Suprapubic skin (tissue), 4 donors: ENCODE data around the gene ARAP2. TPM values are rescaled to one million over a fixed set of nuclear protein-coding genes. Genes with fewer than 3 reads are reported as not detected.

ENCODE experiments used
- DNase-seq, 2 donors: peaks; one replicate each; pipeline ENCODE4 v3.0.0-alpha.2; 2019; ENCODE audit warnings: low spot score in 2 of 2
- H3K27ac ChIP-seq: fragments of 200-600 bp; sonication (generic); one replicate; pipeline ENCODE4 v1.5.1; 2019
- H3K27me3 ChIP-seq: fragments of 200-600 bp; sonication (generic); one replicate; pipeline ENCODE4 v1.5.1; 2019
- H3K36me3 ChIP-seq: fragments of 200-600 bp; sonication (generic); one replicate; pipeline ENCODE4 v1.5.1; 2019
- H3K4me1 ChIP-seq: fragments of 200-600 bp; sonication (generic); one replicate; pipeline ENCODE4 v1.5.1; 2019
- H3K4me3 ChIP-seq: fragments of 200-600 bp; sonication (generic); one replicate; pipeline ENCODE4 v1.5.1; 2019; ENCODE audit warnings: mild to moderate bottlenecking
- H3K9me3 ChIP-seq: fragments of 200-600 bp; sonication (generic); one replicate; pipeline ENCODE4 v1.5.1; 2019
- CTCF ChIP-seq, 2 donors: fragments of 200-600 bp in 1 of 2; fragments of 450-650 bp in 1 of 2; sonication (generic) in 1 of 2; IDR thresholded peaks; one replicate each; pipeline ENCODE4 v1.5.1; 2016 to 2019; ENCODE audit warnings: antibody characterized with exemption in 2 of 2, mild to moderate bottlenecking in 1 of 2, moderate library complexity in 1 of 2
- EP300 ChIP-seq: sonication (generic); formaldehyde crosslinking; IDR thresholded peaks from one replicate; pipeline ENCODE4 v1.6.1; 2017; ENCODE audit warnings: antibody characterized with exemption
- POLR2A ChIP-seq, 2 donors: fragments of 450-650 bp; IDR thresholded peaks; one replicate each; pipeline ENCODE4 v1.6.1; 2017; ENCODE audit warnings: antibody characterized with exemption in 2 of 2, mild to moderate bottlenecking in 2 of 2, moderate library complexity in 2 of 2
- POLR2AphosphoS5 ChIP-seq, 3 donors: sonication (generic); formaldehyde crosslinking; IDR thresholded peaks; one replicate each; pipeline ENCODE4 v1.6.1; 2017; ENCODE audit warnings: antibody characterized with exemption in 3 of 3
- WGBS: methylation state at CpG from one replicate; pipeline ENCODE4 v1.1.5; 2018; 5-methylcytosine and 5-hydroxymethylcytosine counted together
- total RNA-seq, 4 donors: library from RNA; depleted of rRNA; stranded (reverse); fragments of >200 nt; gene quantifications; one replicate each; pipeline ENCODE4 v1.1.0, GENCODE V29; 2016

Gene ARAP2
- total RNA-seq, 4 donors from 2014 or later, result 88.2 to 203 (median 117) TPM

DNA sequence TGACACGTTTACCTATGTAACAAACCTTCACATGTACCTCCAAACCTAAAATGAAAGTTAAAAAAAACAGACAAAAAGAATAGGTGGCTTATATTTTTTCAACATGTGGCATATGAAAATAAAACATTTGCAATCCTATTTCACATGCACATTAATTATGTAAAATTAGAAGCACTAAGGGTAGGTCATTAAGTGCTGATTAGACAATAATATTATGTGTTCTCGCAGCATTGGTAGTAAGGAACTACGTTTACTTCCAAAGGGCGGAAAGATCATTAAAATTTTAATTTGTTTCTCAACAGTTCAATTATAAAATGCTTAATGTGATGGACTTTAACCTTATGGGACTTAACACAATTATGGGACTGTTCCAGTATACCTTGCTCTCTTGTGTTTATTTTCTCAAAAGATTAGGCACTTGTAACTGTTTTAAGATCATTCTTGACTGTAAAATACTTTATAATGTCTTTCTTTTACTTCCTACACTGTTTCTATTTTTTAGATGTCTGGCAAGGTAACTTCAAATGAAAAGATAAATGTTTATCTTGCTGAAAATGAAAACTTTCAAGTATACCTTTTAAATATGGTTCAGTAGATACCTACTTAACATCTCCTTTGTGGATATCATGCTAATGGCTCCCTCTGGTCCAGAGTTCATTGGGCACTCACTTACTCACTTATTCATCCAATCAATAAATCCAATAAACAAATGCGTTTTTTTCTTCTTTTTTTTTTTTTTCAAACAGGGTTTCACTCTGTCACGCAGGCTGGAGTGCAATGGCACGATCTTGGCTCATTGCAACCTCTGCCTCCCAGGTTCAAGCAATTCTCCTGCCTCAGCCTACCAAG lies 202.0 kb downstream of the ARAP2 start:
- no peaks in the 10 kb centered on the region for H3K36me3 ChIP-seq
- WGBS, result 87% methylated on average over 7 of the region's 7 CpGs
- no peaks in the 10 kb centered on the region for H3K27me3 ChIP-seq
- H3K4me1 ChIP-seq, result no peaks in the 10 kb centered on the region
- H3K27ac ChIP-seq, result no peak overlapping the region
- TF ChIP-seq POLR2A (IDR thresholded peaks at IDR 0.05), result no peak
- no peak for TF ChIP-seq EP300
- TF ChIP-seq POLR2AphosphoS5 (IDR thresholded peaks at IDR 0.05), result no peak
- TF ChIP-seq CTCF (IDR thresholded peaks at IDR 0.05), result no peak
- no peaks in the 10 kb centered on the region for H3K9me3 ChIP-seq
- DNase-seq, result no peak
- no peak overlapping the region for H3K4me3 ChIP-seq

GRCh38 chr4:36041340-36041739 lies 203.0 kb downstream of the ARAP2 start:
- Histone ChIP-seq H3K36me3 (no peaks in the 10 kb centered on the region), H3K9me3 (no peaks in the 10 kb centered on the region), H3K4me3 (no peak overlapping the region), H3K4me1 (no peaks in the 10 kb centered on the region), H3K27me3 (no peaks in the 10 kb centered on the region), H3K27ac (no peak overlapping the region)
- WGBS, result 53% methylated on average over 1 of the region's 1 CpG
- DNase-seq, result no peak
- TF ChIP-seq POLR2AphosphoS5 (IDR thresholded peaks at IDR 0.05) (no peak), CTCF (IDR thresholded peaks at IDR 0.05) (no peak), POLR2A (IDR thresholded peaks at IDR 0.05) (no peak), EP300 (no peak)

- H3K27ac ChIP-seq, result no peak overlapping the region
- H3K4me1 ChIP-seq, result no peaks in the 10 kb centered on the region
- H3K4me3 ChIP-seq, result no peak overlapping the region
- no peaks in the 10 kb centered on the region for H3K36me3 ChIP-seq
- TF ChIP-seq EP300, result no peak
- TF ChIP-seq POLR2A (IDR thresholded peaks at IDR 0.05), result no peak
- TF ChIP-seq CTCF (IDR thresholded peaks at IDR 0.05), result no peak
- TF ChIP-seq POLR2AphosphoS5 (IDR thresholded peaks at IDR 0.05), result no peak
- no peaks in the 10 kb centered on the region for H3K9me3 ChIP-seq
- WGBS, result 75% methylated on average over 2 of the region's 2 CpGs
- no peak for DNase-seq
- H3K27me3 ChIP-seq, result no peaks in the 10 kb centered on the region
These were observed 205.3 kb downstream of the ARAP2 start for GRCh38 chr4:36039026-36039425.

DNA sequence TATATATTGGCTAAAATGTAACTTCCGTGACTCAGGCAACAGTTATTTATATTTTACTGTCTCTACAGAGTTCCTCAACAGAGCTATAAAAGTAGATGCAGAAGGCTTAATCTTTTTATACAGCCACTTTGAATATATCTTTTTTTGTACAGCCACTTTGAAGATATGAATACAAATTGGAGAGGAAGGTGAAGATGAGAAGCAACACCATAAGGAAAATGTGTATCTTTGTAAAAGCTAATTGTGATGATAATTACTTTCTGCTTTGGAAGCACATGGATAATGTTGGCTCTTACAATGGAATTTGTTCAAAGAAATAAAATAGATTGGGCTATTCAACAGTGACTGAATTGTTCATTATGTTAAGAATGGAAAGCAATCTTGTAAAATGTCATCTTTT lies 205.8 kb downstream of the ARAP2 start:
- H3K9me3 ChIP-seq, result no peaks in the 10 kb centered on the region
- no peak overlapping the region for H3K4me3 ChIP-seq
- TF ChIP-seq POLR2AphosphoS5 (IDR thresholded peaks at IDR 0.05), result no peak
- TF ChIP-seq EP300, result no peak
- no peak for TF ChIP-seq POLR2A (IDR thresholded peaks at IDR 0.05)
- no peak for TF ChIP-seq CTCF (IDR thresholded peaks at IDR 0.05)
- no peaks in the 10 kb centered on the region for H3K36me3 ChIP-seq
- H3K27ac ChIP-seq, result no peak overlapping the region
- H3K4me1 ChIP-seq, result no peaks in the 10 kb centered on the region
- WGBS, result 89% methylated on average over 1 of the region's 1 CpG
- DNase-seq, result no peak
- H3K27me3 ChIP-seq, result no peaks in the 10 kb centered on the region

DNA sequence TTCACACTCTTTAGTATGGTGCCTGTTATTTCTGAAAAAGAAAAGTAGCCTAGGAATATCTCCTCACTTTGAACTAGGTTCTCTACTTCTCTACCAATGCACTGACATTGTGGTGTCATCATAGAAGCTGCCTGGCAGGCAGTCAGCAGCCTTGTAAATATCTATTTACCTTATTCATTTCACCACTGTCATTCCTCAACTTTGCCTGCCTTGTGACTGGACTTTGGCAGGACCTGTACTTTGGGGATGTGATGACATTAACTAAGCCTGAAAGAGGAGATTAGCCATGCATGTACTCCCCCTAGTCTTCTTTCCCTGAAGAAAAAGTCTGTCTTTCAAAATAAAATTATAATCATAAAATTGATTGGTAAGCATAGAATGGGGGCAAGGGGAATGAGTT lies 207.2 kb downstream of the ARAP2 start:
- no peak overlapping the region for H3K27ac ChIP-seq
- H3K4me1 ChIP-seq, result no peaks in the 10 kb centered on the region
- H3K4me3 ChIP-seq, result no peak overlapping the region
- no peaks in the 10 kb centered on the region for H3K27me3 ChIP-seq
- TF ChIP-seq POLR2AphosphoS5 (IDR thresholded peaks at IDR 0.05) (no peak), CTCF (IDR thresholded peaks at IDR 0.05) (no peak), EP300 (no peak), POLR2A (IDR thresholded peaks at IDR 0.05) (no peak)
- no peak for DNase-seq
- H3K9me3 ChIP-seq, result no peaks in the 10 kb centered on the region
- H3K36me3 ChIP-seq, result no peaks in the 10 kb centered on the region
